HCT116 (cell line): ENCODE measurements around the gene SEC16A.

Experiments used
- ATF3 ChIP-seq: IDR thresholded peaks from 2 replicates; pipeline ENCODE4 v1.6.1; 2012
- CBX3 ChIP-seq: IDR thresholded peaks from 2 replicates; pipeline ENCODE4 v1.6.1; 2012; ENCODE audit warnings: low read depth
- CTCF ChIP-seq, 3 experiments: fragments of 200-600 bp in 1 of 3; sonication (generic) in 1 of 3; IDR thresholded peaks in 2 of 3; conservative IDR thresholded peaks in 1 of 3; 2 replicates each; pipeline ENCODE4 v1.5.1; 2012 to 2017; ENCODE audit warnings: low read depth in 2 of 3, low read length in 2 of 3, antibody characterized with exemption in 1 of 3, borderline replicate concordance in 1 of 3, control low read depth in 1 of 3, mild to moderate bottlenecking in 1 of 3, mixed read lengths in 1 of 3, mixed run types in 1 of 3, moderate library complexity in 1 of 3; ENCODE audit not compliant: insufficient read depth in 1 of 3
- EZH2 ChIP-seq: fragments of 200-600 bp; sonication (generic); IDR thresholded peaks from 2 replicates; pipeline ENCODE4 v1.6.1; 2017; ENCODE audit warnings: antibody characterized with exemption, mixed run types
- EZH2phosphoT487 ChIP-seq: fragments of 200-600 bp; IDR thresholded peaks from 2 replicates; pipeline ENCODE4 v1.6.1; 2018; ENCODE audit warnings: antibody characterized with exemption, borderline replicate concordance
- MAX ChIP-seq: IDR thresholded peaks from 2 replicates; pipeline ENCODE4 v1.6.1; 2012
- POLR2A ChIP-seq: IDR thresholded peaks from 2 replicates; pipeline ENCODE4 v1.7.0; 2011; ENCODE audit warnings: borderline replicate concordance; ENCODE audit not compliant: insufficient read depth, insufficient read length; ENCODE audit errors: extremely low read depth
- RAD21 ChIP-seq: IDR thresholded peaks from 2 replicates; pipeline ENCODE4 v1.6.1; 2012; ENCODE audit warnings: low read depth, mild to moderate bottlenecking

- TF ChIP-seq CTCF (IDR thresholded peaks at IDR 0.05 in 2 of 3, conservative IDR thresholded peaks at IDR 0.05 in 1 of 3; ENCODE audit: borderline replicate concordance in 1 of 3, insufficient read depth in 1 of 3, low read depth in 2 of 3, low read length in 2 of 3) (no peak), POLR2A (no peak), EZH2phosphoT487 (no peak), EZH2 (no peak), RAD21 (no peak), CBX3 (no peak), ATF3 (no peak), MAX (no peak)
Measured at GRCh38 chr9:136472640-136473353, 10.0 kb downstream of the SEC16A start.
